ENCODE data around the gene LSS. TPM values are rescaled to one million over a fixed set of nuclear protein-coding genes. Genes with fewer than 3 reads are reported as not detected.
"Not testable (repeated sequence)": the region's sequence is repeated elsewhere in the genome, so short reads cannot be mapped to it uniquely, and the experiment has no call there.

LSS gene
- total and polyA plus RNA-seq, 4 donors = 27.6 to 194 (median 89.3) TPM

DNA sequence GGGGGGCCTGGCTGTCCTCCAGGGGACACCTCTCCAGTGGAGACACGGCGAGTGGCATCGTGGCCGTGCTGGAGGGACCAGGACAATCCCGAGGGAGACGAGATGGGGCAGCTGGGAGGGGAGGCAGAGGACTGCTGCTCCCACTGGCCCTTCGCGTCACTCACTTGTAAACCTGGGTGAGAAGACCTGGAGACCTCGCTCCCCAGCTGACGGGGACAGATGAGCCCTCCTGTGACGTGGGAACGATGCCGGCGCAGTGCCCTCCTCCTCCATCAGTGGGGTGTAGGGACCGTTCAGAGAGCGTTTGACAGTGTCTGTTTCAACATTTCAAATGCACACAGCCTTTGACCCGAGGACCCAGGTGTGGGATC, 48.9 kb downstream of the LSS start (continued):
- TF ChIP-seq RAD21 (IDR thresholded peaks at IDR 0.05) (no peak), FOXA2 (IDR thresholded peaks at IDR 0.05) (no peak), FOXA1 (IDR thresholded peaks at IDR 0.05) (no peak)
- TF ChIP-seq, protein P1, sequence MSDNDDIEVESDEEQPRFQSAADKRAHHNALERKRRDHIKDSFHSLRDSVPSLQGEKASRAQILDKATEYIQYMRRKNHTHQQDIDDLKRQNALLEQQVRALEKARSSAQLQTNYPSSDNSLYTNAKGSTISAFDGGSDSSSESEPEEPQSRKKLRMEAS (IDR thresholded peaks at IDR 0.05) = no peak
- TF ChIP-seq, protein P2, sequence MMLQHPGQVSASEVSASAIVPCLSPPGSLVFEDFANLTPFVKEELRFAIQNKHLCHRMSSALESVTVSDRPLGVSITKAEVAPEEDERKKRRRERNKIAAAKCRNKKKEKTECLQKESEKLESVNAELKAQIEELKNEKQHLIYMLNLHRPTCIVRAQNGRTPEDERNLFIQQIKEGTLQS (IDR thresholded peaks at IDR 0.05) = no peak

DNA sequence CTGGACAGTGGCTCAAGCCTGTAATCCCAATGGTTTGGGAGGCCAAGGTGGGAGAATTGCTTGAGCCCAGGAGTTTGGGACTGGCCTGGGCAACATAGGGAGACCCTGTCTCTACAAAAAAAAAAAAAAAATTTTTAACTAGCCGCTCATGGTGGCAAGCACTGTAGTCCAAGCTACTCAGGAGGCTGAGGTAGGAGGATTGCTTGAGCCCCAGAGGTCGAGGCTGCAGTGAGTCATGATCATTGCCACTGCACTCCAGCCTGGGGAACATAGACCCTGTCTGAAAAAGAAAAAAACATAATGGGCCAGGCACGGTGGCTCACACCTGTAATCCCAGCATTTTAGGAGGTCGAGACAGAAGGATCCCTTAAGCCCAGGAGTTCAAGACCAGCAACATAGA, 49.6 kb downstream of the LSS start:
- Histone ChIP-seq H3K36me3 (ENCODE audit: control insufficient read depth in 4 of 4, insufficient read depth in 3 of 4, low read depth in 1 of 4, low read length in 3 of 4) (no peaks in the 10 kb centered on the region), H3K9ac (ENCODE audit: low read depth in 1 of 2, low read length in 2 of 2) (no peak overlapping the region), H3K4me1 (ENCODE audit: control insufficient read depth in 4 of 4, insufficient read depth in 4 of 4, low read length in 3 of 4) (peaks cover 0 to 4% (median 0%) of the 10 kb centered on the region in 4 donors), H3K27me3 (ENCODE audit: control insufficient read depth in 4 of 4, insufficient read depth in 4 of 4, low read length in 3 of 4) (no peaks in the 10 kb centered on the region), H3K27ac (ENCODE audit: low read depth in 1 of 2, low read length in 2 of 2) (no peak overlapping the region), H3K4me3 (ENCODE audit: low read depth in 1 of 3, low read length in 3 of 3) (no peak overlapping the region), H3K9me3 (ENCODE audit: control insufficient read depth in 4 of 4, low read length in 3 of 4) (peaks cover 0 to 2% (median 0%) of the 10 kb centered on the region in 4 donors)
- 96% methylated on average over 4 of the region's 4 CpGs for WGBS
- TF ChIP-seq, protein P3, sequence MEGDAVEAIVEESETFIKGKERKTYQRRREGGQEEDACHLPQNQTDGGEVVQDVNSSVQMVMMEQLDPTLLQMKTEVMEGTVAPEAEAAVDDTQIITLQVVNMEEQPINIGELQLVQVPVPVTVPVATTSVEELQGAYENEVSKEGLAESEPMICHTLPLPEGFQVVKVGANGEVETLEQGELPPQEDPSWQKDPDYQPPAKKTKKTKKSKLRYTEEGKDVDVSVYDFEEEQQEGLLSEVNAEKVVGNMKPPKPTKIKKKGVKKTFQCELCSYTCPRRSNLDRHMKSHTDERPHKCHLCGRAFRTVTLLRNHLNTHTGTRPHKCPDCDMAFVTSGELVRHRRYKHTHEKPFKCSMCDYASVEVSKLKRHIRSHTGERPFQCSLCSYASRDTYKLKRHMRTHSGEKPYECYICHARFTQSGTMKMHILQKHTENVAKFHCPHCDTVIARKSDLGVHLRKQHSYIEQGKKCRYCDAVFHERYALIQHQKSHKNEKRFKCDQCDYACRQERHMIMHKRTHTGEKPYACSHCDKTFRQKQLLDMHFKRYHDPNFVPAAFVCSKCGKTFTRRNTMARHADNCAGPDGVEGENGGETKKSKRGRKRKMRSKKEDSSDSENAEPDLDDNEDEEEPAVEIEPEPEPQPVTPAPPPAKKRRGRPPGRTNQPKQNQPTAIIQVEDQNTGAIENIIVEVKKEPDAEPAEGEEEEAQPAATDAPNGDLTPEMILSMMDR (IDR thresholded peaks at IDR 0.05; ENCODE audit: low read depth, low read length, missing input control) = no peak
- TF ChIP-seq GABPA (IDR thresholded peaks at IDR 0.05 in 1 of 2, conservative IDR thresholded peaks at IDR 0.05 in 1 of 2) = no peak
- TF ChIP-seq, protein P4, sequence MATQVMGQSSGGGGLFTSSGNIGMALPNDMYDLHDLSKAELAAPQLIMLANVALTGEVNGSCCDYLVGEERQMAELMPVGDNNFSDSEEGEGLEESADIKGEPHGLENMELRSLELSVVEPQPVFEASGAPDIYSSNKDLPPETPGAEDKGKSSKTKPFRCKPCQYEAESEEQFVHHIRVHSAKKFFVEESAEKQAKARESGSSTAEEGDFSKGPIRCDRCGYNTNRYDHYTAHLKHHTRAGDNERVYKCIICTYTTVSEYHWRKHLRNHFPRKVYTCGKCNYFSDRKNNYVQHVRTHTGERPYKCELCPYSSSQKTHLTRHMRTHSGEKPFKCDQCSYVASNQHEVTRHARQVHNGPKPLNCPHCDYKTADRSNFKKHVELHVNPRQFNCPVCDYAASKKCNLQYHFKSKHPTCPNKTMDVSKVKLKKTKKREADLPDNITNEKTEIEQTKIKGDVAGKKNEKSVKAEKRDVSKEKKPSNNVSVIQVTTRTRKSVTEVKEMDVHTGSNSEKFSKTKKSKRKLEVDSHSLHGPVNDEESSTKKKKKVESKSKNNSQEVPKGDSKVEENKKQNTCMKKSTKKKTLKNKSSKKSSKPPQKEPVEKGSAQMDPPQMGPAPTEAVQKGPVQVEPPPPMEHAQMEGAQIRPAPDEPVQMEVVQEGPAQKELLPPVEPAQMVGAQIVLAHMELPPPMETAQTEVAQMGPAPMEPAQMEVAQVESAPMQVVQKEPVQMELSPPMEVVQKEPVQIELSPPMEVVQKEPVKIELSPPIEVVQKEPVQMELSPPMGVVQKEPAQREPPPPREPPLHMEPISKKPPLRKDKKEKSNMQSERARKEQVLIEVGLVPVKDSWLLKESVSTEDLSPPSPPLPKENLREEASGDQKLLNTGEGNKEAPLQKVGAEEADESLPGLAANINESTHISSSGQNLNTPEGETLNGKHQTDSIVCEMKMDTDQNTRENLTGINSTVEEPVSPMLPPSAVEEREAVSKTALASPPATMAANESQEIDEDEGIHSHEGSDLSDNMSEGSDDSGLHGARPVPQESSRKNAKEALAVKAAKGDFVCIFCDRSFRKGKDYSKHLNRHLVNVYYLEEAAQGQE (IDR thresholded peaks at IDR 0.05) = no peak
- TF ChIP-seq SP1 (IDR thresholded peaks at IDR 0.05) = no peak
- no peak for TF ChIP-seq FOXA1 (IDR thresholded peaks at IDR 0.05)
- no peak for TF ChIP-seq YY1 (IDR thresholded peaks at IDR 0.05)
- no peak for TF ChIP-seq HNF4A (conservative IDR thresholded peaks at IDR 0.05)
- no peak for TF ChIP-seq RAD21 (IDR thresholded peaks at IDR 0.05)
- TF ChIP-seq TAF1 (conservative IDR thresholded peaks at IDR 0.05) = no peak
- TF ChIP-seq NR2F2 (IDR thresholded peaks at IDR 0.05) = no peak
- no peak for TF ChIP-seq FOXA2 (IDR thresholded peaks at IDR 0.05)
- TF ChIP-seq, protein P1 (IDR thresholded peaks at IDR 0.05) = no peak
- no peak for TF ChIP-seq HNF4G (IDR thresholded peaks at IDR 0.05)
- TF ChIP-seq RXRA (IDR thresholded peaks at IDR 0.05) = no peak
- no peak for TF ChIP-seq EGR1 (IDR thresholded peaks at IDR 0.05; ENCODE audit: low read depth in 2 of 2)
- no peak for DNase-seq (ENCODE audit: low spot score)

DNA sequence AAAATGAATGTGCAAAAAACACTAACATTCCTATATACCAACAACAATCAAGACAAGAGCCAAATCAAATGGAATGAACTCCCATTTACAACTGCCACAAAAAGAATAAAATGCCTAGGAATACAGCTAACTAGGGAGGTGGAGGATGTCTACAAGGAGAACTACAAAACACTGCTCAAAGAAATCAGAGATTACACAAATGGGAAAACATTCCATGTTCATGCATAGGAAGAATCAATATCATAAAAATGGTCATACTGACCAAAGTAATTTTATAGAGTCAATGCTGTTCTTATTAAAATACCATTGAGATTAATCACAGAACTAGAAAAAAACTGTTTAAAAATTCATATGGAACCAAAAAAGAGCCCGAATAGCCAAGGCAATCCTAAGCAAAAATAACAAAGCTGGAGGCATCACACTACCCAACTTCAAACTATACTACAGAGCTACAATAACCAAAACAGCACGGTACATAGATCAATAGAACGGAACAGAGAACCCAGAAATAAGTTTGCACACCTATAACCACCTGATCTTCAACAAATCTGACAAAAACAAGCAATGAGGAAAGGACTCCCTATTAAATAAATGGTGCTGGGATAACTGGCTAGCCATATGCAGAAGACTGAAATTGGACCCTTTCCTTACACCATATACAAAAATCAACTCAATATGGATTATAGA, 52.0 kb downstream of the LSS start:
- H3K36me3 ChIP-seq (ENCODE audit: control insufficient read depth in 4 of 4, insufficient read depth in 3 of 4, low read depth in 1 of 4, low read length in 3 of 4); H3K9ac ChIP-seq (ENCODE audit: low read depth in 1 of 2, low read length in 2 of 2); H3K27ac ChIP-seq (ENCODE audit: low read depth in 1 of 2, low read length in 2 of 2); DNase-seq (ENCODE audit: low spot score); H3K9me3 ChIP-seq (ENCODE audit: control insufficient read depth in 4 of 4, low read length in 3 of 4); H3K4me3 ChIP-seq (ENCODE audit: low read depth in 1 of 3, low read length in 3 of 3); H3K4me1 ChIP-seq (ENCODE audit: control insufficient read depth in 4 of 4, insufficient read depth in 4 of 4, low read length in 3 of 4); H3K27me3 ChIP-seq (ENCODE audit: control insufficient read depth in 4 of 4, insufficient read depth in 4 of 4, low read length in 3 of 4): not testable (repeated sequence)
- 92% methylated on average over 3 of the region's 3 CpGs for WGBS
